ENCODE results near the gene PDZRN3.

Gene PDZRN3

GRCh38 chr3:73499787-73500186, 125.0 kb downstream of the PDZRN3 start:
- no peaks in the 10 kb centered on the region for H3K36me3 ChIP-seq (ENCODE audit: control insufficient read depth in 1 of 2, insufficient read depth in 2 of 2, low read length in 2 of 2)
- H3K4me1 ChIP-seq (ENCODE audit: control insufficient read depth in 1 of 2, insufficient read depth in 2 of 2, low read length in 2 of 2) = peaks cover 6 to 10% of the 10 kb centered on the region in 2 donors
- H3K27ac ChIP-seq (ENCODE audit: low read depth, low read length) = no peak overlapping the region
- H3K27me3 ChIP-seq (ENCODE audit: control insufficient read depth in 1 of 2, insufficient read depth in 2 of 2, low read length in 2 of 2) = no peaks in the 10 kb centered on the region
- H3K9ac ChIP-seq (ENCODE audit: low read depth in 1 of 2, low read length in 2 of 2) = no peak overlapping the region
- no peak overlapping the region for H3K4me3 ChIP-seq (ENCODE audit: low read depth in 1 of 2, low read length in 2 of 2)
- no peaks in the 10 kb centered on the region for H3K9me3 ChIP-seq (ENCODE audit: control insufficient read depth in 1 of 2, low read length in 2 of 2)

- Histone ChIP-seq H3K4me3 (ENCODE audit: low read depth in 1 of 2, low read length in 2 of 2) (no peak overlapping the region), H3K9ac (ENCODE audit: low read depth in 1 of 2, low read length in 2 of 2) (no peak overlapping the region), H3K9me3 (ENCODE audit: control insufficient read depth in 1 of 2, low read length in 2 of 2) (no peaks in the 10 kb centered on the region), H3K36me3 (ENCODE audit: control insufficient read depth in 1 of 2, insufficient read depth in 2 of 2, low read length in 2 of 2) (no peaks in the 10 kb centered on the region), H3K4me1 (ENCODE audit: control insufficient read depth in 1 of 2, insufficient read depth in 2 of 2, low read length in 2 of 2) (peaks cover 2 to 7% of the 10 kb centered on the region in 2 donors), H3K27ac (ENCODE audit: low read depth, low read length) (no peak overlapping the region), H3K27me3 (ENCODE audit: control insufficient read depth in 1 of 2, insufficient read depth in 2 of 2, low read length in 2 of 2) (no peaks in the 10 kb centered on the region)
Observed at GRCh38 chr3:73498764-73499622, 125.7 kb downstream of the PDZRN3 start.

- Histone ChIP-seq H3K27ac (ENCODE audit: low read depth, low read length) (no peak overlapping the region), H3K36me3 (ENCODE audit: control insufficient read depth in 1 of 2, insufficient read depth in 2 of 2, low read length in 2 of 2) (no peaks in the 10 kb centered on the region), H3K9ac (ENCODE audit: low read depth in 1 of 2, low read length in 2 of 2) (no peak overlapping the region), H3K27me3 (ENCODE audit: control insufficient read depth in 1 of 2, insufficient read depth in 2 of 2, low read length in 2 of 2) (no peaks in the 10 kb centered on the region), H3K9me3 (ENCODE audit: control insufficient read depth in 1 of 2, low read length in 2 of 2) (no peaks in the 10 kb centered on the region), H3K4me1 (ENCODE audit: control insufficient read depth in 1 of 2, insufficient read depth in 2 of 2, low read length in 2 of 2) (no peaks in the 10 kb centered on the region), H3K4me3 (ENCODE audit: low read depth in 1 of 2, low read length in 2 of 2) (no peak overlapping the region)
Observed at GRCh38 chr3:73497646-73498406, 126.9 kb downstream of the PDZRN3 start.

GRCh38 chr3:73493543-73494308, 131.0 kb downstream of the PDZRN3 start:
- Histone ChIP-seq H3K27me3 (ENCODE audit: control insufficient read depth in 1 of 2, insufficient read depth in 2 of 2, low read length in 2 of 2) (no peaks in the 10 kb centered on the region), H3K4me3 (ENCODE audit: low read depth in 1 of 2, low read length in 2 of 2) (no peak overlapping the region), H3K9ac (ENCODE audit: low read depth in 1 of 2, low read length in 2 of 2) (no peak overlapping the region), H3K9me3 (ENCODE audit: control insufficient read depth in 1 of 2, low read length in 2 of 2) (no peaks in the 10 kb centered on the region), H3K36me3 (ENCODE audit: control insufficient read depth in 1 of 2, insufficient read depth in 2 of 2, low read length in 2 of 2) (no peaks in the 10 kb centered on the region), H3K4me1 (ENCODE audit: control insufficient read depth in 1 of 2, insufficient read depth in 2 of 2, low read length in 2 of 2) (no peaks in the 10 kb centered on the region), H3K27ac (ENCODE audit: low read depth, low read length) (no peak overlapping the region)

GRCh38 chr3:73492186-73492585, 132.6 kb downstream of the PDZRN3 start:
- no peak overlapping the region for H3K4me3 ChIP-seq (ENCODE audit: low read depth in 1 of 2, low read length in 2 of 2)
- H3K9ac ChIP-seq (ENCODE audit: low read depth in 1 of 2, low read length in 2 of 2) = no peak overlapping the region
- no peaks in the 10 kb centered on the region for H3K9me3 ChIP-seq (ENCODE audit: control insufficient read depth in 1 of 2, low read length in 2 of 2)
- no peak overlapping the region for H3K27ac ChIP-seq (ENCODE audit: low read depth, low read length)
- H3K36me3 ChIP-seq (ENCODE audit: control insufficient read depth in 1 of 2, insufficient read depth in 2 of 2, low read length in 2 of 2) = no peaks in the 10 kb centered on the region
- no peaks in the 10 kb centered on the region for H3K4me1 ChIP-seq (ENCODE audit: control insufficient read depth in 1 of 2, insufficient read depth in 2 of 2, low read length in 2 of 2)
- H3K27me3 ChIP-seq (ENCODE audit: control insufficient read depth in 1 of 2, insufficient read depth in 2 of 2, low read length in 2 of 2) = no peaks in the 10 kb centered on the region

GRCh38 chr3:73491287-73491662, 133.5 kb downstream of the PDZRN3 start:
- no peaks in the 10 kb centered on the region for H3K4me1 ChIP-seq (ENCODE audit: control insufficient read depth in 1 of 2, insufficient read depth in 2 of 2, low read length in 2 of 2)
- no peak overlapping the region for H3K4me3 ChIP-seq (ENCODE audit: low read depth in 1 of 2, low read length in 2 of 2)
- H3K27me3 ChIP-seq (ENCODE audit: control insufficient read depth in 1 of 2, insufficient read depth in 2 of 2, low read length in 2 of 2) = no peaks in the 10 kb centered on the region
- H3K9ac ChIP-seq (ENCODE audit: low read depth in 1 of 2, low read length in 2 of 2) = no peak overlapping the region
- no peak overlapping the region for H3K27ac ChIP-seq (ENCODE audit: low read depth, low read length)
- H3K36me3 ChIP-seq (ENCODE audit: control insufficient read depth in 1 of 2, insufficient read depth in 2 of 2, low read length in 2 of 2) = no peaks in the 10 kb centered on the region
- no peaks in the 10 kb centered on the region for H3K9me3 ChIP-seq (ENCODE audit: control insufficient read depth in 1 of 2, low read length in 2 of 2)

GRCh38 chr3:73490453-73491286, 134.1 kb downstream of the PDZRN3 start:
- Histone ChIP-seq H3K4me3 (ENCODE audit: low read depth in 1 of 2, low read length in 2 of 2) (no peak overlapping the region), H3K9ac (ENCODE audit: low read depth in 1 of 2, low read length in 2 of 2) (no peak overlapping the region), H3K27me3 (ENCODE audit: control insufficient read depth in 1 of 2, insufficient read depth in 2 of 2, low read length in 2 of 2) (no peaks in the 10 kb centered on the region), H3K9me3 (ENCODE audit: control insufficient read depth in 1 of 2, low read length in 2 of 2) (no peaks in the 10 kb centered on the region), H3K36me3 (ENCODE audit: control insufficient read depth in 1 of 2, insufficient read depth in 2 of 2, low read length in 2 of 2) (no peaks in the 10 kb centered on the region), H3K4me1 (ENCODE audit: control insufficient read depth in 1 of 2, insufficient read depth in 2 of 2, low read length in 2 of 2) (no peaks in the 10 kb centered on the region), H3K27ac (ENCODE audit: low read depth, low read length) (no peak overlapping the region)

- Histone ChIP-seq H3K27me3 (ENCODE audit: control insufficient read depth in 1 of 2, insufficient read depth in 2 of 2, low read length in 2 of 2) (no peaks in the 10 kb centered on the region), H3K9me3 (ENCODE audit: control insufficient read depth in 1 of 2, low read length in 2 of 2) (no peaks in the 10 kb centered on the region), H3K27ac (ENCODE audit: low read depth, low read length) (no peak overlapping the region), H3K36me3 (ENCODE audit: control insufficient read depth in 1 of 2, insufficient read depth in 2 of 2, low read length in 2 of 2) (no peaks in the 10 kb centered on the region), H3K9ac (ENCODE audit: low read depth in 1 of 2, low read length in 2 of 2) (no peak overlapping the region), H3K4me1 (ENCODE audit: control insufficient read depth in 1 of 2, insufficient read depth in 2 of 2, low read length in 2 of 2) (no peaks in the 10 kb centered on the region), H3K4me3 (ENCODE audit: low read depth in 1 of 2, low read length in 2 of 2) (no peak overlapping the region)
Observed at GRCh38 chr3:73485877-73486330, 138.8 kb downstream of the PDZRN3 start.

GRCh38 chr3:73484656-73485248, 140.0 kb downstream of the PDZRN3 start:
- H3K36me3 ChIP-seq (ENCODE audit: control insufficient read depth in 1 of 2, insufficient read depth in 2 of 2, low read length in 2 of 2) = no peaks in the 10 kb centered on the region
- H3K27me3 ChIP-seq (ENCODE audit: control insufficient read depth in 1 of 2, insufficient read depth in 2 of 2, low read length in 2 of 2) = no peaks in the 10 kb centered on the region
- no peaks in the 10 kb centered on the region for H3K4me1 ChIP-seq (ENCODE audit: control insufficient read depth in 1 of 2, insufficient read depth in 2 of 2, low read length in 2 of 2)
- no peak overlapping the region for H3K9ac ChIP-seq (ENCODE audit: low read depth in 1 of 2, low read length in 2 of 2)
- no peak overlapping the region for H3K27ac ChIP-seq (ENCODE audit: low read depth, low read length)
- H3K4me3 ChIP-seq (ENCODE audit: low read depth in 1 of 2, low read length in 2 of 2) = no peak overlapping the region
- no peaks in the 10 kb centered on the region for H3K9me3 ChIP-seq (ENCODE audit: control insufficient read depth in 1 of 2, low read length in 2 of 2)

Measured in duodenal mucosa (tissue), 2 donors.